PC-3 (cell line): ENCODE results near the gene ABCC5. TPM values are rescaled to one million over a fixed set of nuclear protein-coding genes. Genes with fewer than 3 reads are reported as not detected.
"Not testable (repeated sequence)": the region's sequence is repeated elsewhere in the genome, so short reads cannot be mapped to it uniquely, and the experiment has no call there.

Source experiments
- ATAC-seq: fragments of 200-7000 bp; cut with Tn5 transposase; 2 replicates; pipeline ENCODE4 v1.9.1; 2020; ENCODE audit warnings: mild to moderate bottlenecking, moderate library complexity
- BruUV-seq: library from RNA; stranded (reverse); fragments of 400-500 nt; replicated peaks from 2 replicates; lab custom pipeline; 2021; lab: Mats Ljungman, UMichigan
- CTCF ChIA-PET: fragments of 300-600 bp; sonication (Branson Sonifier 250); formaldehyde crosslinking; loops from one replicate; lab custom pipeline; 2022; ENCODE audit warnings: antibody characterized with exemption; lab: Charles Lee
- POLR2A ChIA-PET: fragments of 300-600 bp; sonication (Branson Sonifier 250); formaldehyde crosslinking; loops from one replicate; lab custom pipeline; 2022; ENCODE audit warnings: antibody characterized with exemption; ENCODE audit not compliant: unreplicated experiment; lab: Charles Lee
- DNase-seq: peaks from one replicate; pipeline ENCODE4 v3.0.0-alpha.2; 2015
- H2AFZ ChIP-seq: fragments of 300-600 bp; sonication (generic); 2 replicates; pipeline ENCODE4 v1.6.0; 2016; ENCODE audit warnings: antibody characterized with exemption, low read length
- H3F3A ChIP-seq: fragments of 300-600 bp; sonication (generic); one replicate; pipeline ENCODE4 v1.6.0; 2017; ENCODE audit warnings: antibody characterized with exemption, low read length, control low read depth, mild to moderate bottlenecking; ENCODE audit not compliant: unreplicated experiment
- H3K27ac ChIP-seq: fragments of 300-600 bp; sonication (generic); 2 replicates; pipeline ENCODE4 v1.5.1; 2016; ENCODE audit warnings: mild to moderate bottlenecking, low read length
- H3K27me3 ChIP-seq: fragments of 300-600 bp; sonication (generic); 2 replicates; pipeline ENCODE4 v1.6.1; 2016; ENCODE audit warnings: low read length, mixed read lengths
- H3K36me3 ChIP-seq: fragments of 300-600 bp; sonication (generic); 2 replicates; pipeline ENCODE4 v1.6.1; 2016; ENCODE audit warnings: low read depth, mixed run types, low read length, mixed read lengths
- H3K4me1 ChIP-seq: fragments of 300-600 bp; sonication (generic); 2 replicates; pipeline ENCODE4 v1.5.1; 2016; ENCODE audit warnings: low read length; ENCODE audit not compliant: insufficient read depth
- H3K4me2 ChIP-seq: fragments of 300-600 bp; sonication (generic); 2 replicates; pipeline ENCODE4 v1.6.0; 2016; ENCODE audit warnings: low read length
- H3K4me3 ChIP-seq: fragments of 300-600 bp; sonication (generic); 2 replicates; pipeline ENCODE4 v1.5.1; 2016; ENCODE audit warnings: mild to moderate bottlenecking, low read length, mixed read lengths
- H3K79me2 ChIP-seq: fragments of 300-600 bp; sonication (generic); 2 replicates; pipeline ENCODE4 v1.6.1; 2017; ENCODE audit warnings: low read length, mixed read lengths
- H3K9ac ChIP-seq: fragments of 300-600 bp; sonication (generic); 2 replicates; pipeline ENCODE4 v1.6.0; 2016; ENCODE audit warnings: mild to moderate bottlenecking, low read length
- H3K9me2 ChIP-seq: fragments of 300-600 bp; sonication (generic); replicated peaks from 2 replicates; pipeline ENCODE4 v1.6.1; 2016; ENCODE audit warnings: mixed run types, low read length, mixed read lengths
- H3K9me3 ChIP-seq: fragments of 300-600 bp; sonication (generic); 2 replicates; pipeline ENCODE4 v1.6.1; 2016; ENCODE audit warnings: low read length, mixed read lengths
- H4K20me1 ChIP-seq: fragments of 300-600 bp; sonication (generic); 2 replicates; pipeline ENCODE4 v1.6.1; 2016; ENCODE audit warnings: low read length, mixed read lengths
- CTCF ChIP-seq: fragments of 300-600 bp; sonication (generic); conservative IDR thresholded peaks from 2 replicates; pipeline ENCODE4 v1.5.1; 2017; ENCODE audit warnings: antibody characterized with exemption, low read depth, mild to moderate bottlenecking, low read length
- EZH2 ChIP-seq: fragments of 300-600 bp; sonication (generic); IDR thresholded peaks from one replicate; pipeline ENCODE4 v1.6.1; 2017; ENCODE audit warnings: antibody characterized with exemption, mild to moderate bottlenecking, low read length; ENCODE audit not compliant: unreplicated experiment
- EZH2phosphoT487 ChIP-seq: fragments of 300-600 bp; sonication (generic); IDR thresholded peaks from 2 replicates; pipeline ENCODE4 v1.6.1; 2018; ENCODE audit warnings: mild to moderate bottlenecking, antibody characterized with exemption, low read length, borderline replicate concordance
- intact Hi-C: fragments of 100-400 bp; cut with micrococcal nuclease; formaldehyde crosslinking; loops from 2 replicates; pipeline ENCODE4 v1.9.0; 2023
- total RNA-seq: library from RNA; depleted of rRNA; stranded (reverse); fragments of >200 nt; gene quantifications from 2 replicates; pipeline ENCODE4 v1.2.3, GENCODE V29; 2014

The ABCC5 gene
- total RNA-seq, 1 experiment from 2014 or later: 16.1 TPM

DNA sequence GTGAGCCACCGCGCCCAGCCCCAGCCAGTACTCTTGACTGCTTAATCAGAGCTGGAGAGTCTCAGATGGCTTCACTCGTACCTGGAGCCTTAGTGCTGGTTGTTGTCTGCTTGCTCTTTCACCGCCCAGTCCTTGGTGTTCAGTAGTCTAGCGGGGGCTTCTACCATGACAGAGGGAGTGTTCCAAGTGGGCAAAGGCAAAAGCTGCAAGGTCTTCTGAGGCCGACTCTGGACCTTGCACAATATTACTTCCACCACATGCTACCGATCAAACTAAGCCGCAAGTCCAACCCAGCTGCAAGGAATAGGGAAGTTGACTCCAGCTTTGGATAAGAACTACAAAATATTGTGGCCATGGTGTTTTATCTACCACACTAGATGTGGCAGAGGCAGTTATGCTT, 139.6 kb downstream of the ABCC5 start:
- no peak for TF ChIP-seq EZH2phosphoT487
- no peak for TF ChIP-seq CTCF
- TF ChIP-seq EZH2: no peak
- DNase-seq: no peak
- Histone ChIP-seq H4K20me1 (peaks cover 9% of the 10 kb centered on the region), H3K4me2 (no peak overlapping the region), H3K36me3 (peaks cover 14% of the 10 kb centered on the region; the same call in 1 of the 2 replicates), H3K79me2 (peaks cover 96% of the 10 kb centered on the region), H3K9me3 (no peaks in the 10 kb centered on the region), H3K27ac (no peak overlapping the region), H3K4me1 (peaks cover 8% of the 10 kb centered on the region; the same call in 1 of the 2 replicates), H3K4me3 (no peak overlapping the region), H2AFZ (no peak overlapping the region), H3K9ac (no peak overlapping the region), H3K9me2 (no peaks in the 10 kb centered on the region), H3K27me3 (no peaks in the 10 kb centered on the region), H3F3A (no peaks in the 10 kb centered on the region)
- ChIA-PET CTCF (no interaction called here), POLR2A (no interaction called here)
- ATAC-seq: no peak
- intact Hi-C loops: no loop called here
- no TSS peak for BruUV-seq

- POLR2A ChIA-PET: not testable (repeated sequence)
Observed at GRCh38 chr3:183877227-183877626, 140.5 kb downstream of the ABCC5 start.

GRCh38 chr3:183875411-183875810, 142.3 kb downstream of the ABCC5 start:
- DNase-seq (no peak), ATAC-seq (no peak)
- H3K27me3 ChIP-seq: no peaks in the 10 kb centered on the region
- H3K79me2 ChIP-seq: peaks cover 97% of the 10 kb centered on the region
- ChIA-PET CTCF (no interaction called here), POLR2A (no interaction called here)
- no peaks in the 10 kb centered on the region for H3K9me2 ChIP-seq
- no TSS peak for BruUV-seq
- no peaks in the 10 kb centered on the region for H3K9me3 ChIP-seq
- H3F3A ChIP-seq: no peaks in the 10 kb centered on the region
- H3K27ac ChIP-seq: no peak overlapping the region
- H3K4me1 ChIP-seq: no peaks in the 10 kb centered on the region
- intact Hi-C loops: no loop called here
- H4K20me1 ChIP-seq: 0 out of 2 replicates have a peak, but pooled peaks cover 4% of the 10 kb centered on the region
- H3K36me3 ChIP-seq: peaks cover 12% of the 10 kb centered on the region; the same call in 1 of the 2 replicates
- no peak overlapping the region for H3K9ac ChIP-seq
- no peak overlapping the region for H2AFZ ChIP-seq
- TF ChIP-seq EZH2: no peak
- TF ChIP-seq CTCF: no peak
- no peak for TF ChIP-seq EZH2phosphoT487
- no peak overlapping the region for H3K4me3 ChIP-seq
- H3K4me2 ChIP-seq: no peak overlapping the region

More at GRCh38 chr3:183877227-183877626, 140.5 kb downstream of the ABCC5 start:
- H3K9me2 ChIP-seq, H4K20me1 ChIP-seq, DNase-seq, intact Hi-C loops, ATAC-seq, CTCF ChIA-PET, H3K9me3 ChIP-seq, H3F3A ChIP-seq, H3K27me3 ChIP-seq, H3K27ac ChIP-seq, BruUV-seq, H3K4me2 ChIP-seq, H3K9ac ChIP-seq, H3K4me3 ChIP-seq, H3K4me1 ChIP-seq, H2AFZ ChIP-seq: not testable (repeated sequence)
- peaks cover 96% of the 10 kb centered on the region for H3K79me2 ChIP-seq
- H3K36me3 ChIP-seq: peaks cover 16% of the 10 kb centered on the region; the same call in 1 of the 2 replicates
